CD4-positive, alpha-beta memory T cell (primary cell): ENCODE data around the gene CHRNB4. TPM values are rescaled to one million over a fixed set of nuclear protein-coding genes. Genes with fewer than 3 reads are reported as not detected.

Source experiments
- CTCF ChIA-PET: fragments of 350-600 bp; sonication (Branson Sonifier 250); formaldehyde crosslinking; loops from one replicate; lab custom pipeline; 2021; ENCODE audit warnings: inconsistent platforms; ENCODE audit not compliant: partially characterized antibody; lab: Charles Lee
- POLR2A ChIA-PET: fragments of 350-600 bp; sonication (Branson Sonifier 250); formaldehyde crosslinking; loops from one replicate; lab custom pipeline; 2021; ENCODE audit not compliant: partially characterized antibody; lab: Charles Lee
- DNase-seq, 5 donors: peaks; one replicate each; pipeline versions ENCODE4 v3.0.0 to v3.0.0-alpha.2; 2020 to 2022; ENCODE audit warnings: mixed read lengths in 1 of 5
- H3K27ac ChIP-seq: one replicate; pipeline ENCODE4 v1.7.0; 2013; ENCODE audit warnings: low read depth, low read length
- H3K27me3 ChIP-seq: 2 replicates; pipeline ENCODE4 v1.7.0; 2013; ENCODE audit warnings: mild to moderate bottlenecking, low read length, moderate library complexity; ENCODE audit not compliant: insufficient read depth
- H3K36me3 ChIP-seq: 2 replicates; pipeline ENCODE4 v1.7.0; 2013; ENCODE audit warnings: mild to moderate bottlenecking, low read length, moderate library complexity; ENCODE audit not compliant: insufficient read depth
- H3K4me1 ChIP-seq: 2 replicates; pipeline ENCODE4 v1.7.0; 2013; ENCODE audit warnings: mild to moderate bottlenecking, low read length, moderate library complexity; ENCODE audit not compliant: insufficient read depth
- H3K4me3 ChIP-seq, 2 donors: one replicate each; pipeline ENCODE4 v1.7.0; 2013; ENCODE audit warnings: low read length in 2 of 2, mild to moderate bottlenecking in 1 of 2
- H3K9me3 ChIP-seq, 2 donors: one replicate each; pipeline ENCODE4 v1.7.0; 2013; ENCODE audit warnings: low read length in 2 of 2, control low read depth in 1 of 2; ENCODE audit not compliant: control insufficient read depth in 1 of 2
- H3K27ac Mint-ChIP-seq, 7 donors: one replicate each; pipeline ENCODE4 v1.8.0; 2020 to 2021; ENCODE audit warnings: mixed read lengths in 7 of 7, mild to moderate bottlenecking in 6 of 7, inconsistent platforms in 3 of 7, moderate library complexity in 3 of 7
- H3K27me3 Mint-ChIP-seq, 2 donors: one replicate each; pipeline ENCODE4 v1.8.0; 2020 to 2021; ENCODE audit warnings: mixed read lengths in 2 of 2
- H3K36me3 Mint-ChIP-seq, 2 donors: one replicate each; pipeline ENCODE4 v1.8.0; 2020 to 2021; ENCODE audit warnings: mixed read lengths in 2 of 2, inconsistent platforms in 1 of 2, mild to moderate bottlenecking in 1 of 2
- H3K4me1 Mint-ChIP-seq, 4 donors: one replicate each; pipeline ENCODE4 v1.8.0; 2020 to 2021; ENCODE audit warnings: mixed read lengths in 4 of 4, mild to moderate bottlenecking in 1 of 4
- H3K4me3 Mint-ChIP-seq, 8 donors: one replicate each; pipeline ENCODE4 v1.8.0; 2020 to 2021; ENCODE audit warnings: mixed read lengths in 8 of 8, mild to moderate bottlenecking in 7 of 8, moderate library complexity in 6 of 8, inconsistent platforms in 3 of 8
- H3K9me3 Mint-ChIP-seq, 8 donors: one replicate each; pipeline ENCODE4 v1.8.0; 2020 to 2021; ENCODE audit warnings: mixed read lengths in 8 of 8, mild to moderate bottlenecking in 5 of 8, inconsistent platforms in 3 of 8, moderate library complexity in 1 of 8
- intact Hi-C: fragments of 100-400 bp; cut with micrococcal nuclease; formaldehyde crosslinking; loops from one replicate; pipeline ENCODE4 v1.15.1; 2023
- polyA plus RNA-seq, 2 donors: library from polyadenylated mRNA; unstranded; fragments of 300-500 nt; fragmentation: Illumina TruSeq; gene quantifications; one replicate each; pipeline ENCODE4 v1.2.3, GENCODE V29; 2021
- total RNA-seq, 2 experiments: library from RNA; stranded (reverse); gene quantifications; one replicate each; pipeline ENCODE4 v1.2.3, GENCODE V29; 2021

The CHRNB4 gene
- total and polyA plus RNA-seq, 4 experiments from 2014 or later: not detected

DNA sequence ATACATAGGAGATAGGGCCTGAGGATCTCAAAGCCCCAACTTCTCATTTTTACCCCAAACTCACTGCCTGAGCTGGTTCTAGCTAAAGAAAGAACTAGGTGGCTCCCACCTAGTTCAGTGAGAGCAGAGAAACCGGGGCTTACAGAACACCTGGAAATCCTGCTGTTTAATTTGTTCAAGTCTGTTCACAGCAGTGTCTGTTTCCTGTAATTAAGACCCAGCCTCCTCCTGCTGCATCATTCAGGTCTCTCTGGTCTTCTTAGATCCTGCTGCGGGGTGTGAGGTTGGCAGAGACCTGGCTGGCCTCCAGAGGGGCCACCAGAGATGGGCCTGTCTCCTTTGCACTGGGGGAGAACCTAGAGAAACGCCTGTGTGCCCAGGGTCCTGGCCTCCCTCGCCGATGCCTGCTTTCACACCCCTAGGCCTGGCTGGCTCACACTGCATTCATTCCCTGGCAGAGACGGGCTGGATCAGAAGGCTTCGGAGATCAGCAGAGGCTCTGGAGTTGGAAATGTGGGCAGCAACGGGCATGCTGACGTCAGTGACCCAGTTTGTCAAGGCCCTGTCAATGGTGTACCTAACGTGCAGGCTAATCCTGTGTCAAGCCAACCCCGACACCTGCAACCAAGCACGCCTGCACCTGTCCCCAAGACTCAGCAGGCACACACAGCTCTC lies 15.3 kb downstream of the CHRNB4 start:
- Mint-ChIP-seq H3K4me1 (peaks cover 2 to 8% (median 5%) of the 10 kb centered on the region in 4 donors), H3K4me3 (no peak overlapping the region), H3K36me3 (no peaks in the 10 kb centered on the region), H3K27me3 (peaks cover 37 to 51% of the 10 kb centered on the region in 2 donors), H3K27ac (peak overlapping the region in 1 of 7 donors; percentile 38), H3K9me3 (no peaks in the 10 kb centered on the region)
- ChIA-PET POLR2A (no interaction called here), CTCF (no interaction called here)
- H3K27me3 ChIP-seq: no peaks in the 10 kb centered on the region
- H3K27ac ChIP-seq: no peak overlapping the region
- no peak overlapping the region for H3K4me3 ChIP-seq
- intact Hi-C loops: no loop called here
- H3K4me1 ChIP-seq: no peaks in the 10 kb centered on the region
- DNase-seq: no peak
- H3K36me3 ChIP-seq: no peaks in the 10 kb centered on the region
- no peaks in the 10 kb centered on the region for H3K9me3 ChIP-seq

DNA sequence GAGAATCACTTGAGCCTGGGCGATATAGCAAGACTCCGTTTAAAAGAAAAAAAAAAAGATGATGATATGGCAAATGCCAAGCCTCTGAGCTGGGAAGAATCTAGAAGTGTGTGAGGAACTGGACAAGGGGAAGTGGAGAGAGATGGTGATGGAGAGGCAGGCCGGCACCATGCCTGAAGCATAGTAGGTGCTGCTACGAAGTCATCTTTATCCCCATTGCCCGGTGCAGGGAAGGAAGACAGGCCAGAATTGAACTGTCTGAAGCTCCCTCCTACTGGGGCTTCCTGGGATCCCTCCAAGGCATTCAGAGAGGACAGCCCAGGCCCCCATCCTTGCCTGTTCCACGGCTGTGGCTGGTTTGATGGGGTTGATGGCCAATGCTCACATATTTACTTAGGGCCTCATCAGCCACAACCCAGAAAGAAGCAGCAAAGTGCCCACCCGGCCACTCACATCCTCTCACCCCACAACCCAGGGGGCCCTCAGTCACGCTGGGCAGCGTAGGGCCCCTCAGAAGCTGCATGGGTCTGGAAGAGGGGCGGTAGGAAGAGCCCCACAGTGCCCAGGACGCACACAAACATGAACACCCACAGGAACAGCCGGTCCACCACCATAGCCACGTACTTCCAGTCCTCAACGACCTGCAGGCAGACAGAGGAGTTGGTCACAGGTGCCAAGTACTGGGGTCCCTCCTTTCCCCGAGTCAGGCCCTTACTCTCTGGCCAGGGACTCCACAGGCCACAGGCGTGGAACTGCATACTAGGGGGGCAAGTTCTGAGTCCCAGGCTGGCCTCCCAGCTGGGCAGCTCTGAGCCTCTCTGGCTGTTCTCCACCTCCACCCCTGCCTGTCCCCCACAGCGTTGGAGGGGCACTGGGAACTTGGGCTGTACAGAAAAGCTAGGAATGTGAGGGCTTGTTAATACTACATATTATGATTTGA lies 16.1 kb downstream of the CHRNB4 start:
- Histone ChIP-seq H3K36me3 (no peaks in the 10 kb centered on the region), H3K4me3 (no peak overlapping the region), H3K9me3 (no peaks in the 10 kb centered on the region), H3K4me1 (no peaks in the 10 kb centered on the region), H3K27me3 (no peaks in the 10 kb centered on the region), H3K27ac (no peak overlapping the region)
- no peaks in the 10 kb centered on the region for H3K9me3 Mint-ChIP-seq
- ChIA-PET CTCF (no interaction called here), POLR2A (no interaction called here)
- no peak for DNase-seq
- no peaks in the 10 kb centered on the region for H3K36me3 Mint-ChIP-seq
- no peak overlapping the region for H3K27ac Mint-ChIP-seq
- intact Hi-C loops: no loop called here
- no peak overlapping the region for H3K4me3 Mint-ChIP-seq
- H3K27me3 Mint-ChIP-seq: peaks cover 37 to 51% of the 10 kb centered on the region in 2 donors
- H3K4me1 Mint-ChIP-seq: peaks cover 2 to 8% (median 5%) of the 10 kb centered on the region in 4 donors

DNA sequence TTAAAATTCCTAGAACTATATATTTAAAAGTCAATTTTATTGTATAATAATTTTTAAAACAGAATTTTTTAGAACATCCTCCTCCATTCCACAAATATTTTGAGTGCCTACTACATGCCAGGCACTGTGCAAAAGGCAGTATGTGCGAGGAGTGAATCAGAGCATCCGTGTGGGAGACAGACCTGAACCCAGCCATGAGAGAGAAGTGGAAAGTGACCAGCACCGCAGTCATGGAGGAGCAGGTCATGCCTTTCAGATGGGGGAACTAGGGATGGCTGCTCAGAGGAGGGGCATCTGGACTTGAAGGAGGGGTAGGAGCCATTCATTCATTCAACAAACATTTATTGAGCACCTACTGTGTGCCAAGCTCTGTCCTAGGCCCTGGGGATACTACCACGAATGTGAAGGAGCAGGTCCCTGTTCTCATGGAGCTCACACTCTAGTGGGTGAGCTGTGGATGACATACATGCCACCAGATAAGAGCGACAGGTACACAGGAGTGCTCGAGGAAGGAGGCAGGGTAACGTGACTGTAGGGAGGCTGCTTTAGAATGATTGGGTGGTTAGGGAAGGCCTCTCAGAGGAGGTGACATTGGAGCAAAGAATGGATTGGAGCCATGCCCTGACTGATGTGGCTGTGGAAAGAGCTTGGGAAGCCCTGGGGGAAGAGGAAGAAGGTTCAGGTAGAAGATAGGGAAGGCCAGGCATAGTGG lies 17.1 kb downstream of the CHRNB4 start:
- CTCF ChIA-PET: no interaction called here
- H3K4me1 Mint-ChIP-seq: peaks cover 2 to 10% (median 6%) of the 10 kb centered on the region in 4 donors
- H3K4me3 ChIP-seq: no peak overlapping the region
- H3K27ac ChIP-seq: no peak overlapping the region
- POLR2A ChIA-PET: no interaction called here
- H3K27ac Mint-ChIP-seq: no peak overlapping the region
- intact Hi-C loops: no loop called here
- no peaks in the 10 kb centered on the region for H3K4me1 ChIP-seq
- DNase-seq: no peak
- H3K27me3 ChIP-seq: peaks cover 2% of the 10 kb centered on the region
- no peaks in the 10 kb centered on the region for H3K36me3 ChIP-seq
- no peak overlapping the region for H3K4me3 Mint-ChIP-seq
- no peaks in the 10 kb centered on the region for H3K9me3 ChIP-seq
- no peaks in the 10 kb centered on the region for H3K9me3 Mint-ChIP-seq
- no peaks in the 10 kb centered on the region for H3K36me3 Mint-ChIP-seq
- H3K27me3 Mint-ChIP-seq: peaks cover 45% of the 10 kb centered on the region in 2 donors

DNA sequence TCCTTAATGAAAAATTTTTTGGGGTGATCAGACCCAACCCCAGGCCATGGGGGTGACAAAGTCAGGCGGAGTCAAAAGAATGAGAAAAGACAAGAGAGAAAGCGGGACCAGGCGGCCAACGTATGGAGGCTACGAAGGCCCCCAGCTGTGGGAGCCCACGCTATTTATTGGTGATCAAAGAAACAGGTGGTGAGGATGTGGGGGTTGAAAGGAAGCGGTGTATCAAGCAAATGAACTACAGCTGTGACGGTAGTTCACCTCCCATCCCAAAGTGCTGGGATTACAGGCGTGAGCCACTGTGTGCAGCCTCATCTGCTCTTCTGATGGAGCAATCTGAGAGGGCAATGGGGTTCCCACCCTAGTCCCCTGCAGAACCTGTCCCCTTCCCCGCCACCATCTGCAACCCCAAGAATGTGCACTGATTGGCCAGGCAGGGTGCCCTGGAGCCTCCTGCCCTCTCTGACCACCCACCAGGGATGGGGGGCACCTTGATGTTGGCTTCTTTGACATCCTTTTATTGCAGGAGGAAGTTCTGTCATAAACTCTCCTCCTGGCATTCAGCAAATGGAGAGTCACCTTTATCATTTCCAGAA lies 19.1 kb downstream of the CHRNB4 start:
- Mint-ChIP-seq H3K4me1 (peaks cover 2 to 18% (median 10%) of the 10 kb centered on the region in 4 donors), H3K27ac (no peak overlapping the region), H3K27me3 (peaks cover 41 to 45% of the 10 kb centered on the region in 2 donors), H3K9me3 (no peaks in the 10 kb centered on the region), H3K4me3 (peak overlapping the region in 2 of 8 donors; percentile 8 to 17), H3K36me3 (no peaks in the 10 kb centered on the region)
- H3K36me3 ChIP-seq: no peaks in the 10 kb centered on the region
- H3K4me1 ChIP-seq: no peaks in the 10 kb centered on the region
- CTCF ChIA-PET: interaction anchor here (1.4 kb wide), 1 partner anchor 129 kb away, joined by 5 read pairs; no protein-coding TSS in a partner anchor
- no peak for DNase-seq
- H3K27ac ChIP-seq: no peak overlapping the region
- peaks cover 7% of the 10 kb centered on the region for H3K27me3 ChIP-seq
- POLR2A ChIA-PET: no interaction called here
- no peak overlapping the region for H3K4me3 ChIP-seq
- intact Hi-C loops: no loop called here
- no peaks in the 10 kb centered on the region for H3K9me3 ChIP-seq

DNA sequence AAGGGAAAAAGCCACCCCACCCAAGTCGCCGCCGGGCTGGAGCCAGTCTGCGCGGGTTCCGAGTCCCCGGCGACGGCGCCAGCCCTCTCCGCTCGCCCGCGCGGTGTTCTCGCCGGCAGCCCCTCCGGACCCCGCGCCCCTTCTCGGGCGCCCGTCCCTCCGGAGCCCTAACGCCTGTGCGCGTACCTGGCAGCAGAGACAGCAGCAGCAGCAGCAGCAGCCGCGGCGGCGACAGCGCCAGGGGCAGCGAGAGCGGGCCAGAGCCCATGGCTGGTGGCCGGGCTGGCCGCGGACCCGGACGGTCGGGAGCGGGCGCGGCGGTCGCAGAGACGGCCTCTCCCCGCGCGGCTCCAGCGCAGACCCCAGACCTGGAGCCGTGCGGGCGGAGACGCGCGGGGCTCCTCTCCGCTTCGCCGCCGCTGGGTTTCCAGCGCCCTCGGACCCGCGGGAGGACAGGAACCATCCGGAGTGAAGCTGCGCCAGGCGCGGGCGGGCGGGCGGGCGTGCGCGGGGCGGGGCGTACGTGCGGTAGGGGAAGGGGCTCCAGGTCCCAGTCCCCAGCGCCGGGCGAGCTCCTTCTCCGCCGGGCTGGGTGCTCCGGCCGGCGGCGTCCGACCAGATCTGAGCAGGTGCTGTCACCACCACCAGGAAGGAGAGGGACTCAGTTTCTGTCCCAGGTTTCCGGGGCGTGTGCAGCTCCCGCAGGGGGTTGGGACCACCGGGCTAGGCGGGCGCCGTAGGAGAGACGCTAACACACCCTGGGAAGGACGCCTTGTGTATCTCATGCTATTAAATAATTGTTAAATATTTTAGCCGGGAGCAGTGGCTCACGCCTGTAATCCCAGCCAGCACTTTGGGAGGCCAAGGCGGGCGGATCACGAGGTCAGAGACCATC lies 20.2 kb downstream of the CHRNB4 start, which contains the start of gene CHRNA3:
Gene CHRNA3, minus strand, starts transcription at position 470 of the 895 bp plus-strand sequence. Its CDS starts 202 bp downstream, at position 268.
- H3K4me1 Mint-ChIP-seq: peaks cover 2 to 18% (median 10%) of the 10 kb centered on the region in 4 donors
- intact Hi-C loops: no loop called here
- H3K36me3 Mint-ChIP-seq: no peaks in the 10 kb centered on the region
- H3K27ac ChIP-seq: no peak within 1 kb of the TSS
- ChIA-PET CTCF (interaction anchor here (1.3 to 1.4 kb wide), 2 partner anchors 130 to 133 kb away, joined by 3 to 5 read pairs; no protein-coding TSS in a partner anchor), POLR2A (no interaction called here)
- no peaks in the 10 kb centered on the region for H3K4me1 ChIP-seq
- peak within 1 kb of the TSS in 5 of 8 donors; percentile 4 to 63 (median 31) for H3K4me3 Mint-ChIP-seq
- H3K36me3 ChIP-seq: no peaks in the 10 kb centered on the region
- H3K4me3 ChIP-seq: no peak within 1 kb of the TSS
- peaks cover 34 to 43% of the 10 kb centered on the region in 2 donors for H3K27me3 Mint-ChIP-seq
- no peaks in the 10 kb centered on the region for H3K9me3 Mint-ChIP-seq
- peaks cover 7% of the 10 kb centered on the region for H3K27me3 ChIP-seq
- H3K27ac Mint-ChIP-seq: no peak within 1 kb of the TSS
- no peak for DNase-seq
- H3K9me3 ChIP-seq: no peaks in the 10 kb centered on the region

DNA sequence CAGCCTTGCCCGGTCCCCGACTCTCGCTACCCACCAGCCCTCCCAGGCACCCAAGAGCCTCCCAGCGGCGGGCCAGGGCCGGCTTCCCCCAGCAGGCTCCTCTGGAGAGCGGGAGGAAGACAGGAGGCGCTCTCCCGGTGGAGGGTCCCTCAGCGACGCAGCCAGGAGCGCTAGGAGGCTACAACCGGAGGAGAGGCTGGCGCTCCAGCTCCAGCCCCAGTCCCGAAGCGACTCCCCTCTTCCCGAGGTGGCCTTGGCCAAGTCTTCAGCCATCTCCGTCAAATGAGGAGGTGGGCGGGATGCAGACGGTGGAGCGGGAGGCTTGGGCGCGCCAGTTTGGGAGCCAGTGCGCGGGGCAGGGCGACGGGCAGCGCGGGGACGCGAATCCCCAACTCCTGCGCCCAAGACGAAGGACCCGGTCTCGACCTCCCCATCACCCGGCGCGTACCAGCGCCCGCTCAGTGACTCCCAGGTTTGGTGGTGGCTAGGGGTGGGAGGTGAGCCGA lies 20.9 kb downstream of the CHRNB4 start:
- Histone ChIP-seq H3K36me3 (no peaks in the 10 kb centered on the region), H3K27ac (no peak overlapping the region), H3K4me3 (no peak overlapping the region), H3K4me1 (no peaks in the 10 kb centered on the region), H3K27me3 (peaks cover 7% of the 10 kb centered on the region), H3K9me3 (no peaks in the 10 kb centered on the region)
- intact Hi-C loops: no loop called here
- DNase-seq: no peak
- Mint-ChIP-seq H3K27ac (no peak overlapping the region), H3K4me1 (peaks cover 2 to 18% (median 10%) of the 10 kb centered on the region in 4 donors), H3K4me3 (peak overlapping the region in 1 of 8 donors; percentile 30), H3K27me3 (peaks cover 34 to 43% of the 10 kb centered on the region in 2 donors), H3K36me3 (no peaks in the 10 kb centered on the region), H3K9me3 (no peaks in the 10 kb centered on the region)
- ChIA-PET POLR2A (no interaction called here), CTCF (interaction anchor here (1.3 to 1.8 kb wide), 4 partner anchors 15 to 134 kb away, joined by 3 to 5 read pairs (median 3); no protein-coding TSS in a partner anchor)
